ENCODE measurements around the gene UNC93B1.

DNA sequence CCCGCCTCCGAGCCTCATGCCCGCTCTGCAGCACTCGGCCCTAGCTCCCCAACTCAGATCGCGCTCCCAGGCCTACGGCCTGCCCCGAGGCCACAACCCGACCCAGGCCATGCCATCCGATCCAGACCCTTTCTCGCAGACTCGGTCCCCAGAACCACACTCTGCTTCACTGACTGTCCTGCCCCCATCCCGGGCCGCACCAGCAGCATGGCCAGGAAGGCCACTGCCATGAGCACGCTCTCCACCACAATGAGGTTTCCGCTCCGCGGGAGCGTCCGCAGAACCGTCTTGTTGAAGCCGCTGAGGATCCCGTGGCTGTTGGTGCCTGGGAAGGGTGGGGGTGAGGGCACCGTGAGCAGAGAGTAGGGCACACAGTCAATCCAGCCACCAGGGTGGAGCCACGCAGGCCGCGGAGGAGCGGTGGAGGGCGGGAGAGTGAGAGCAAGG, 6.4 kb downstream of the UNC93B1 start:
- TF ChIP-seq, protein P1, sequence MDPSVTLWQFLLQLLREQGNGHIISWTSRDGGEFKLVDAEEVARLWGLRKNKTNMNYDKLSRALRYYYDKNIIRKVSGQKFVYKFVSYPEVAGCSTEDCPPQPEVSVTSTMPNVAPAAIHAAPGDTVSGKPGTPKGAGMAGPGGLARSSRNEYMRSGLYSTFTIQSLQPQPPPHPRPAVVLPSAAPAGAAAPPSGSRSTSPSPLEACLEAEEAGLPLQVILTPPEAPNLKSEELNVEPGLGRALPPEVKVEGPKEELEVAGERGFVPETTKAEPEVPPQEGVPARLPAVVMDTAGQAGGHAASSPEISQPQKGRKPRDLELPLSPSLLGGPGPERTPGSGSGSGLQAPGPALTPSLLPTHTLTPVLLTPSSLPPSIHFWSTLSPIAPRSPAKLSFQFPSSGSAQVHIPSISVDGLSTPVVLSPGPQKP (IDR thresholded peaks at IDR 0.05; ENCODE audit: low read depth, low read length): no peak
- TF ChIP-seq, protein P2, sequence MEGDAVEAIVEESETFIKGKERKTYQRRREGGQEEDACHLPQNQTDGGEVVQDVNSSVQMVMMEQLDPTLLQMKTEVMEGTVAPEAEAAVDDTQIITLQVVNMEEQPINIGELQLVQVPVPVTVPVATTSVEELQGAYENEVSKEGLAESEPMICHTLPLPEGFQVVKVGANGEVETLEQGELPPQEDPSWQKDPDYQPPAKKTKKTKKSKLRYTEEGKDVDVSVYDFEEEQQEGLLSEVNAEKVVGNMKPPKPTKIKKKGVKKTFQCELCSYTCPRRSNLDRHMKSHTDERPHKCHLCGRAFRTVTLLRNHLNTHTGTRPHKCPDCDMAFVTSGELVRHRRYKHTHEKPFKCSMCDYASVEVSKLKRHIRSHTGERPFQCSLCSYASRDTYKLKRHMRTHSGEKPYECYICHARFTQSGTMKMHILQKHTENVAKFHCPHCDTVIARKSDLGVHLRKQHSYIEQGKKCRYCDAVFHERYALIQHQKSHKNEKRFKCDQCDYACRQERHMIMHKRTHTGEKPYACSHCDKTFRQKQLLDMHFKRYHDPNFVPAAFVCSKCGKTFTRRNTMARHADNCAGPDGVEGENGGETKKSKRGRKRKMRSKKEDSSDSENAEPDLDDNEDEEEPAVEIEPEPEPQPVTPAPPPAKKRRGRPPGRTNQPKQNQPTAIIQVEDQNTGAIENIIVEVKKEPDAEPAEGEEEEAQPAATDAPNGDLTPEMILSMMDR (IDR thresholded peaks at IDR 0.05): no peak
- TF ChIP-seq KDM1A (IDR thresholded peaks at IDR 0.05; ENCODE audit: low read depth) (no peak), POLR2AphosphoS2 (conservative IDR thresholded peaks at IDR 0.05; ENCODE audit: low read length) (no peak), MAFK (IDR thresholded peaks at IDR 0.05; ENCODE audit: partially characterized antibody) (no peak), POLR2A (IDR thresholded peaks at IDR 0.05; ENCODE audit: low read length) (no peak), FOSB (CRISPR knock-in tag; IDR thresholded peaks at IDR 0.05) (no peak), NR3C1 (IDR thresholded peaks at IDR 0.05) (no peak), CEBPB (IDR thresholded peaks at IDR 0.05) (no peak)
- TF ChIP-seq, protein P3, sequence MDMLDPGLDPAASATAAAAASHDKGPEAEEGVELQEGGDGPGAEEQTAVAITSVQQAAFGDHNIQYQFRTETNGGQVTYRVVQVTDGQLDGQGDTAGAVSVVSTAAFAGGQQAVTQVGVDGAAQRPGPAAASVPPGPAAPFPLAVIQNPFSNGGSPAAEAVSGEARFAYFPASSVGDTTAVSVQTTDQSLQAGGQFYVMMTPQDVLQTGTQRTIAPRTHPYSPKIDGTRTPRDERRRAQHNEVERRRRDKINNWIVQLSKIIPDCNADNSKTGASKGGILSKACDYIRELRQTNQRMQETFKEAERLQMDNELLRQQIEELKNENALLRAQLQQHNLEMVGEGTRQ (IDR thresholded peaks at IDR 0.05): no peak

All from A549 (cell line).